K562 treated with DMSO at 1 percent for 48 hours (cell line): Measurements from ENCODE around the gene PLA2G4C. TPM values are rescaled to one million over a fixed set of nuclear protein-coding genes. Genes with fewer than 3 reads are reported as not detected.

Experiments
- total RNA-seq: library from RNA; unstranded; fragments of 300-600 nt; gene quantifications from 2 replicates; pipeline ENCODE4 v1.2.3, GENCODE V29; 2022; ENCODE audit warnings: low replicate concordance; ENCODE audit errors: extremely low read depth

PLA2G4C gene
- not detected in 2 replicates for total RNA-seq

GRCh38 chr19:48110350-48110966 lies at the start of gene PLA2G4C:
PLA2G4C (minus strand) TSS chr19:48110817; CDS start chr19:48106529, 4,288 bp downstream.

GRCh38 chr19:48043675-48044258 lies 66.8 kb downstream of the PLA2G4C start, which contains the start of gene CABP5:
CABP5 (minus strand) TSS chr19:48044079; CDS start chr19:48043922, 157 bp downstream.

Other genes starting within 250 kb of the PLA2G4C start
- not detected in 2 replicates for gene SULT2A1, start 224.5 kb downstream of the PLA2G4C start, total RNA-seq
- gene BSPH1, start 118.6 kb downstream of the PLA2G4C start, total RNA-seq: not detected in 2 replicates
- not detected in 2 replicates for gene ELSPBP1, start 116.2 kb downstream of the PLA2G4C start, total RNA-seq
- not detected in 2 replicates for gene CABP5, start 66.7 kb downstream of the PLA2G4C start, total RNA-seq
- gene LIG1, start 59.5 kb upstream of the PLA2G4C start, total RNA-seq: not detected in 2 replicates
- not detected in 2 replicates for gene ZSWIM9, start 59.9 kb upstream of the PLA2G4C start, total RNA-seq
- gene CARD8, start 145.1 kb upstream of the PLA2G4C start, total RNA-seq: not detected in 2 replicates
- not detected in 2 replicates for gene ZNF114, start 159.3 kb upstream of the PLA2G4C start, total RNA-seq
- gene EMP3, start 214.7 kb upstream of the PLA2G4C start, total RNA-seq: not detected in 2 replicates